SK-N-SH treated with all-trans-retinoic acid at 6 μM for 48 hours (cell line): ENCODE results near the gene ETF1.

Experiments
- ATAC-seq: fragments of 200-7000 bp; cut with Tn5 transposase; 3 replicates; pipeline ENCODE4 v1.9.1; 2020; ENCODE audit warnings: mild to moderate bottlenecking, moderate library complexity
- ARNTL ChIP-seq: fragments of 450-650 bp; formaldehyde crosslinking; IDR thresholded peaks from 2 replicates; pipeline ENCODE4 v1.5.0; 2020; ENCODE audit warnings: low read depth, mild to moderate bottlenecking, moderate library complexity, borderline replicate concordance
- ESRRG ChIP-seq: fragments of 250-450 bp; sonication (Bioruptor Pico); IDR thresholded peaks from 2 replicates; pipeline ENCODE4 v1.6.1; 2021; ENCODE audit warnings: mild to moderate bottlenecking
- PATZ1 ChIP-seq: fragments of 250-450 bp; sonication (Bioruptor Pico); IDR thresholded peaks from 2 replicates; pipeline ENCODE4 v1.8.0; 2020; ENCODE audit warnings: mild to moderate bottlenecking, moderate library complexity, borderline replicate concordance
- POU6F1 ChIP-seq: fragments of 250-450 bp; sonication (Bioruptor Pico); IDR thresholded peaks from 2 replicates; pipeline ENCODE4 v1.8.0; 2021; ENCODE audit warnings: low read depth, mild to moderate bottlenecking, moderate library complexity, borderline replicate concordance
- RARB ChIP-seq: fragments of 250-450 bp; sonication (Bioruptor Pico); IDR thresholded peaks from 2 replicates; pipeline ENCODE4 v1.8.0; 2021; ENCODE audit warnings: mild to moderate bottlenecking, moderate library complexity
- TCF4 ChIP-seq: fragments of 250-450 bp; sonication (Bioruptor Pico); IDR thresholded peaks from 2 replicates; pipeline ENCODE4 v1.8.0; 2021; ENCODE audit warnings: mild to moderate bottlenecking, moderate library complexity, borderline replicate concordance
- TOX ChIP-seq: fragments of 250-450 bp; sonication (Bioruptor Pico); IDR thresholded peaks from 2 replicates; pipeline ENCODE4 v1.8.0; 2021; ENCODE audit warnings: mild to moderate bottlenecking, moderate library complexity, borderline replicate concordance
- ZFP3 ChIP-seq: fragments of 250-450 bp; sonication (Bioruptor Pico); IDR thresholded peaks from 2 replicates; pipeline ENCODE4 v1.5.0; 2020; ENCODE audit warnings: mild to moderate bottlenecking, moderate library complexity
- ZFP30 ChIP-seq: fragments of 450-650 bp; formaldehyde crosslinking; IDR thresholded peaks from 2 replicates; pipeline ENCODE4 v1.5.0; 2022; ENCODE audit warnings: mild to moderate bottlenecking, moderate library complexity
- ZNF565 ChIP-seq: fragments of 450-650 bp; formaldehyde crosslinking; conservative IDR thresholded peaks from 2 replicates; pipeline ENCODE4 v1.5.0; 2020; ENCODE audit warnings: low read depth, mild to moderate bottlenecking, moderate library complexity
- ZNF70 ChIP-seq: fragments of 450-650 bp; formaldehyde crosslinking; IDR thresholded peaks from 2 replicates; pipeline ENCODE4 v1.5.0; 2020; ENCODE audit warnings: mild to moderate bottlenecking, moderate library complexity
- ZNF8 ChIP-seq: fragments of 450-650 bp; formaldehyde crosslinking; IDR thresholded peaks from 2 replicates; pipeline ENCODE4 v1.5.0; 2020; ENCODE audit warnings: mild to moderate bottlenecking, moderate library complexity
- TF ChIP-seq, protein P1 (sequence below): fragments of 250-450 bp; sonication (Bioruptor Pico); IDR thresholded peaks from 2 replicates; pipeline ENCODE4 v1.5.1; 2020; ENCODE audit warnings: low read depth, mild to moderate bottlenecking, moderate library complexity
- TF ChIP-seq, protein P2 (sequence below): fragments of 250-450 bp; sonication (Bioruptor Pico); IDR thresholded peaks from 2 replicates; pipeline ENCODE4 v1.5.1; 2021; ENCODE audit warnings: mild to moderate bottlenecking, moderate library complexity
- TF ChIP-seq, protein P3 (sequence below): fragments of 250-450 bp; sonication (Bioruptor Pico); IDR thresholded peaks from 2 replicates; pipeline ENCODE4 v1.5.0; 2020; ENCODE audit warnings: mild to moderate bottlenecking, moderate library complexity

Gene ETF1

GRCh38 chr5:138544181-138545134 is 1.4 kb upstream of the ETF1 start:
- TF ChIP-seq ZFP3 (CRISPR knock-in tag) (no peak), RARB (CRISPR knock-in tag) (no peak), ZNF8 (CRISPR knock-in tag) (no peak), ARNTL (no peak), ZNF70 (no peak)
- TF ChIP-seq, protein P1, sequence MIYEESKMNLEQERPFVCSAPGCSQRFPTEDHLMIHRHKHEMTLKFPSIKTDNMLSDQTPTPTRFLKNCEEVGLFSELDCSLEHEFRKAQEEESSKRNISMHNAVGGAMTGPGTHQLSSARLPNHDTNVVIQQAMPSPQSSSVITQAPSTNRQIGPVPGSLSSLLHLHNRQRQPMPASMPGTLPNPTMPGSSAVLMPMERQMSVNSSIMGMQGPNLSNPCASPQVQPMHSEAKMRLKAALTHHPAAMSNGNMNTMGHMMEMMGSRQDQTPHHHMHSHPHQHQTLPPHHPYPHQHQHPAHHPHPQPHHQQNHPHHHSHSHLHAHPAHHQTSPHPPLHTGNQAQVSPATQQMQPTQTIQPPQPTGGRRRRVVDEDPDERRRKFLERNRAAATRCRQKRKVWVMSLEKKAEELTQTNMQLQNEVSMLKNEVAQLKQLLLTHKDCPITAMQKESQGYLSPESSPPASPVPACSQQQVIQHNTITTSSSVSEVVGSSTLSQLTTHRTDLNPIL (CRISPR knock-in tag) = no peak
- TF ChIP-seq, protein P2, sequence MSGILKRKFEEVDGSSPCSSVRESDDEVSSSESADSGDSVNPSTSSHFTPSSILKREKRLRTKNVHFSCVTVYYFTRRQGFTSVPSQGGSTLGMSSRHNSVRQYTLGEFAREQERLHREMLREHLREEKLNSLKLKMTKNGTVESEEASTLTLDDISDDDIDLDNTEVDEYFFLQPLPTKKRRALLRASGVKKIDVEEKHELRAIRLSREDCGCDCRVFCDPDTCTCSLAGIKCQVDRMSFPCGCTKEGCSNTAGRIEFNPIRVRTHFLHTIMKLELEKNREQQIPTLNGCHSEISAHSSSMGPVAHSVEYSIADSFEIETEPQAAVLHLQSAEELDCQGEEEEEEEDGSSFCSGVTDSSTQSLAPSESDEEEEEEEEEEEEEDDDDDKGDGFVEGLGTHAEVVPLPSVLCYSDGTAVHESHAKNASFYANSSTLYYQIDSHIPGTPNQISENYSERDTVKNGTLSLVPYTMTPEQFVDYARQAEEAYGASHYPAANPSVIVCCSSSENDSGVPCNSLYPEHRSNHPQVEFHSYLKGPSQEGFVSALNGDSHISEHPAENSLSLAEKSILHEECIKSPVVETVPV = no peak
- TF ChIP-seq, all 23 proteins: peak for 0

DNA sequence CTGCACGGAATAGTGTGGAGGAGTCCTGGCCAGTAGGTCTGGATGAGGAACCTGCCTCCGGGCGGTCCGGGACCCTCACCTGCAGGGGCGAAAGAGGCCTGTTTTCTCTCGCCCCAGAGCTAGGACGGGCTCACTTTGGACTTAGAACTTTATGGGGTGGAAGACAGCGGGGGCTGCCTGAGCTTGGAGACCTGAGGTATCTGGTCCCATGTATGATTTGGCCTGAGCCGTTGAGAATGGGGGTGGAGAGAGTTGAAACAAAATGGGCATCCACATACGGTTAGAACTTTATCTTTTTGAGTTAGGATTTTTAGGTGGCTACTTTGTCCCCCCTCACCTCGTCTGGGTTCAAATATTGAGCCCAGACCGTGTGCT is 681 bp upstream of the ETF1 start:
- ATAC-seq = peak; percentile 81
- no peak for TF ChIP-seq ZFP30 (CRISPR knock-in tag)
- TF ChIP-seq, protein P3, sequence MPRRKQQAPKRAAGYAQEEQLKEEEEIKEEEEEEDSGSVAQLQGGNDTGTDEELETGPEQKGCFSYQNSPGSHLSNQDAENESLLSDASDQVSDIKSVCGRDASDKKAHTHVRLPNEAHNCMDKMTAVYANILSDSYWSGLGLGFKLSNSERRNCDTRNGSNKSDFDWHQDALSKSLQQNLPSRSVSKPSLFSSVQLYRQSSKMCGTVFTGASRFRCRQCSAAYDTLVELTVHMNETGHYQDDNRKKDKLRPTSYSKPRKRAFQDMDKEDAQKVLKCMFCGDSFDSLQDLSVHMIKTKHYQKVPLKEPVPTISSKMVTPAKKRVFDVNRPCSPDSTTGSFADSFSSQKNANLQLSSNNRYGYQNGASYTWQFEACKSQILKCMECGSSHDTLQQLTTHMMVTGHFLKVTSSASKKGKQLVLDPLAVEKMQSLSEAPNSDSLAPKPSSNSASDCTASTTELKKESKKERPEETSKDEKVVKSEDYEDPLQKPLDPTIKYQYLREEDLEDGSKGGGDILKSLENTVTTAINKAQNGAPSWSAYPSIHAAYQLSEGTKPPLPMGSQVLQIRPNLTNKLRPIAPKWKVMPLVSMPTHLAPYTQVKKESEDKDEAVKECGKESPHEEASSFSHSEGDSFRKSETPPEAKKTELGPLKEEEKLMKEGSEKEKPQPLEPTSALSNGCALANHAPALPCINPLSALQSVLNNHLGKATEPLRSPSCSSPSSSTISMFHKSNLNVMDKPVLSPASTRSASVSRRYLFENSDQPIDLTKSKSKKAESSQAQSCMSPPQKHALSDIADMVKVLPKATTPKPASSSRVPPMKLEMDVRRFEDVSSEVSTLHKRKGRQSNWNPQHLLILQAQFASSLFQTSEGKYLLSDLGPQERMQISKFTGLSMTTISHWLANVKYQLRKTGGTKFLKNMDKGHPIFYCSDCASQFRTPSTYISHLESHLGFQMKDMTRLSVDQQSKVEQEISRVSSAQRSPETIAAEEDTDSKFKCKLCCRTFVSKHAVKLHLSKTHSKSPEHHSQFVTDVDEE (CRISPR knock-in tag) = 0 out of 2 replicates have a peak, but pooled peaks have one; percentile 50

More at GRCh38 chr5:138544181-138545134, 1.4 kb upstream of the ETF1 start:
- no peak for ATAC-seq

DNA sequence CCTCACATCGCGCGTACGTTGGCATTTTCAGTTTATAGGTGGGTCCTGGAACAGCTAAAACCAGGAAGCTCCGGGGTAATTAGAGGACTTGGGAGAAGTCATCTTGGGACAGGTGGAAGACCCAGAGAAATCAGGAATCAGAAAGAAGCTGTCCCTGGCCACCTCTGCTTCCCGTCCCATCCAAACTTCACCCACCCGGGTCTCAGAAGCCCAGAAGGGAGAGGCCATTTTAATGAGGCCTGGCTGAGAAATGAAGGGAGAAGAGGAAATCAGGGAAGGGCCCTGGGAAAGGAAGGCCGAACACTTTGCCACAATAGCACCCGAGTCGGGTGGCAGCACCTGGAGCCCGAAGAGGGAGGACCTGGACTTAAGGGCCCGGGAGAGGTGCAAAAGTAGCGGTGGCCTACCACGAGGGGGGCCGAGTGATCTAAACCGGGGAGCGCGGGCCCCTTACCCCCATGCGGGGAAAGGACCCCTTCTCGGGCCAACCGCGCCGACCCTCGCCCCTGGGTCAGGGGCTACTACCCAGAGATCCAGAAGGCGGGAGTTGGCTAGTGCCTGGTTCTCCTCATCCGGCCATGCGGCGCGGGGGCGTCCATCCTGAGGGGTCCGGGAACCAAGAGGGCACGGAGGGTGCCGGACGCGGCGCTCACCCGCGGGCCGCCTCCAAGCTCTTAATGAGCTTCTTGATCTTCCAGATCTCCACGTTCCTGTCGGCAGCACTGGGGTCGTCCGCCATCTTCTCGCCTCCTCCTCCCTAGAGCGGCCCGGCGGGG is 668 bp downstream of the ETF1 start:
- ATAC-seq = peak; percentile 62
- TF ChIP-seq TOX (CRISPR knock-in tag) (no peak), PATZ1 (no peak), TCF4 (CRISPR knock-in tag) (no peak)
- TF ChIP-seq, all 23 proteins: peak for 0

- TF ChIP-seq TCF4 (CRISPR knock-in tag) (no peak), ZFP30 (CRISPR knock-in tag) (no peak), ZNF8 (CRISPR knock-in tag) (no peak), POU6F1 (CRISPR knock-in tag) (no peak), ZNF565 (no peak), ESRRG (CRISPR knock-in tag) (no peak), TOX (CRISPR knock-in tag) (no peak)
- TF ChIP-seq, protein P1 (CRISPR knock-in tag) = no peak
- TF ChIP-seq, all 23 proteins: peak for 0
Measured at GRCh38 chr5:138541511-138542179, 1.4 kb downstream of the ETF1 start.

More at GRCh38 chr5:138541511-138542179, 1.4 kb downstream of the ETF1 start:
- no peak for ATAC-seq
